HG02642 (cell line): Measurements from ENCODE around the gene SLC10A7.

Source experiments
- ATAC-seq: cut with Tn5 transposase; IDR thresholded peaks from one replicate; pipeline ENCODE4 v1.9.1; 2021; ENCODE audit warnings: mild to moderate bottlenecking; ENCODE audit not compliant: unreplicated experiment, poor library complexity

SLC10A7 gene, protein sequence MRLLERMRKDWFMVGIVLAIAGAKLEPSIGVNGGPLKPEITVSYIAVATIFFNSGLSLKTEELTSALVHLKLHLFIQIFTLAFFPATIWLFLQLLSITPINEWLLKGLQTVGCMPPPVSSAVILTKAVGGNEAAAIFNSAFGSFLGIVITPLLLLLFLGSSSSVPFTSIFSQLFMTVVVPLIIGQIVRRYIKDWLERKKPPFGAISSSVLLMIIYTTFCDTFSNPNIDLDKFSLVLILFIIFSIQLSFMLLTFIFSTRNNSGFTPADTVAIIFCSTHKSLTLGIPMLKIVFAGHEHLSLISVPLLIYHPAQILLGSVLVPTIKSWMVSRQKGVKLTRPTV

DNA sequence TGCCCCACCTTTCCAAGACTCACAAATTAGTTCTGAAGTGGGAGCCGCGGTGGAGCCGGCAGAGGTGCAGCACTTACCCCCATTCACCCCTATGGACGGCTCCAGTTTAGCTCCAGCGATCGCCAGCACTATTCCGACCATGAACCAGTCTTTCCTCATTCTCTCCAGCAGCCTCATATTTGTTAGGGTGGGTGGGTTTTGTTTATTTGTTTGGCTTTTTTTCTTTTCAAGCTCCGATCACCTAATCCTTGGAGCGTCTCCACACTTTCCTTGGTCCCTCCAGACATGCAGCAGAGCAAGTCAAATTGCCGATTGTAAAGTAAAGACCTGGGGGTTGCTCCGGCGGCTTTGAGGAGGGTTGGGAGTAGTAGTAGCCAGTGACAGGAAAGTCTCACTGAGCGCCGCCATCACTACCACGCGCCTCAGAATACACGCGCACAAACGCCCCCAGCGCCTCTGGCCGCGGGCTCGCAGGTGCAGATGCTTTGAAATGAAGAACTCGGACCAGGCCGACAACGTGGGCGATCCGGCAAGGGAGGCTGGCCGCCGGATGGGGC is at the start of gene SLC10A7:
Gene SLC10A7 (minus strand): TSS at position 400 of the 557 bp plus-strand sequence. CDS start 223 bp downstream, at position 177.
- ATAC-seq = peak; percentile 89

DNA sequence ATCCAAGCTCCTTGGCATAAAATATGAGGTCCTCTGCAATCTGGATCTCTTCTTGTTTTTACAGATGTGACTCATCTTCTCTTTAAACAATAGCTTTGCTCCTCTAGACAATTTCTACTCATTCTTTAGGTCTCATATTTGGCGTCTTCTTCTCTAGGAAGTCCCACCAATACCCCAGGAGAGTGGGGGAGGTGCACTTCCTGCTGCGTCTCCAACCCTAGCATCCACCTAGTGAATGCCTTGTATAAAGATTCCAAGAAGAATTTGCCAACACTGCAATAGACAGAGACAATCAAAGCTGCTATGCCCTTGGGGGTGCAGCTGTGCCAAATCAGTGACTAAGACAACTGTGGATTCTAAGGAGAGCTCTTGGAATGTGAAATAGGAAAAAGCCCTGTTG is 45.7 kb upstream of the SLC10A7 start:
- no peak for ATAC-seq

DNA sequence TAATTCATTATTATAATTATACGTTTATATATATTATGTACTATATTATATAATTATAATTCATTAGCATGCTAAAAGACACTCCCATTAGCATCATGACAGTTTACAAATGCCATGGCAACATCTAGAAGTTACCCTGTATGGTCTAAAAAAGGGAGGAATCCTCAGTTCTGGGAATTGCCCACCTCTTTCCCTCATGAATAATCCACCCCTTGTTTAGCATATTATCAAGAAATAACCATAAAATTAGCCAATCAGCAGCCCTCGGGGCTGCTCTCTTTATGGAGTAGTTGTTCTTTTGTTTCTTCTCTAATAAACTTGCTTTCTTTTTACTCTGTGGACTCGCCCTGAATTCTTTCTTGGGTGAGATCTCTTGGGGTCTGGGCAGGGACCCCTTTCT is 42.8 kb upstream of the SLC10A7 start:
- no peak for ATAC-seq

DNA sequence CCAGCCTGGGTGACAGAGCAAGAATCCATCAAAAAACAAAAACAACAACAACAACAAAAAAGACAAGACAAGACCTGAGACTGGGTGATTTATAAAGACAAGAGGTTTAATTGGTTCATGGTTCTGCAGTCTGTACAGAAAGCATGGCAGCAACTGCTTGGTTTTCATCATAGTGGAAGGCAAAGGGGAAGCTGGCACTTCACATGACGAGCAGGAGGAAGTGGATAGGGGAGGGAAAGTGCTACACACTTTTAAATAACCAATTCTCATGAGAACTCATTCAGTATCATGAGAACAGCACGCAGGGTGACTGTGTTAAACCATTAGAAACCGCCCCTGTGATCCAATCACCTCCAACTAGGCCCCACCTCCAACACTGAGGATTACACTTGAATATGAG is 28.4 kb upstream of the SLC10A7 start:
- no peak for ATAC-seq

DNA sequence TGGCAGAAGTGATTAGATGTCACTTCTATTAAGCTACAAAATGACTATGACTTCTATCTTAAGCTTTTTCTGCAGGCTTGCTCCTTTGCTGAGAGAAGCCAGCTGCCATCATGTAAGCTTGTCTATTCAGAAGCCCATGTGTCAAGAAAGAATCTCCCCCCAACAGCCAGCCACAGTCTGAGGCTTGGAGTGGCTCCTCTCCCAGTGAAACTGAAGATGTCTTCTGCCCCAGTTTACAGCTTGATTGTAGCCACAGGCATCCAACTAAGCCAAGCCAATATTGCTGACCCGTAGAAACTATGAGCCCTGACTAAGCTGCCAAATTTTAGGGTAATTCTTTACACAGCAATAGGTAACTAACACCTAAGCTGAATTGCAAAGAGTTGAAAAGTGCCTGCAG is 26.7 kb upstream of the SLC10A7 start:
- ATAC-seq = no peak

DNA sequence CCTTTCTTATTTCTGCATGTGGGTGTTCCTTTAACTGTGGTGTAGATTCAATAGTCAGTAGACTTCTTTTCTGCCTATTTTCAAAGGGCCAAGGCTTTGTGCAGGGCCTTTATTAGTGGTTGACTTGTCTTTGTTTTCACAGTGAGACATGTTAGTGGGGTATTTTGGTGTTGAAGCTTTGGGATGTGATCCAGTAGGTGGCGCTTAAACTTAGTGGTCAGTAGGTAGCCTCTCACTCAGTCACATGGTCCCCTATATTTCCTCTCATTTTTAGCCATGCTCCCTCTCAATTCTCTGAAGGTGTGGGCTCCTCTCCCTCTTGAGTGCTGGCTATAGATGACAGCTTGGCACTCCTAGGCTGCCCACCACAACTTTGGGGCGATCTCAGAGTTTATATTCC is 23.4 kb upstream of the SLC10A7 start:
- ATAC-seq = no peak

DNA sequence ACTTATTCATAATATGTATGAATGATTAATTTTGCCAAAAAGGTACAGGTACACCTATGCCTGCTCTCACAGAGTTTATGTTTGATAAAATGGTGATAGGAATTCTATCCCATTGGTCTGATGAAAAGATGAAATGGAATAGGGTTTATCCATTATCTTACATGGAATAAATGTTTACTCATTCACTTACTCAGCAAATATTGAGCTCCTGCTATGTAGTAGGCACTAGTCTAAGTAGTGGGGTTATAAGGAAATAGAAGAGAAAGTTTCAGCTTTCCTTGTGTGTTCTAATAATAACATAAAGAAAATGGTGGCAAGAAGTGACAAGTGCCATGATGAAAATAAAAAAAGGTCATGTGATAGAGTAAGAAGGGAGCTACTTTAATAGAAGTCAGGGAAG is 12.4 kb upstream of the SLC10A7 start:
- no peak for ATAC-seq

DNA sequence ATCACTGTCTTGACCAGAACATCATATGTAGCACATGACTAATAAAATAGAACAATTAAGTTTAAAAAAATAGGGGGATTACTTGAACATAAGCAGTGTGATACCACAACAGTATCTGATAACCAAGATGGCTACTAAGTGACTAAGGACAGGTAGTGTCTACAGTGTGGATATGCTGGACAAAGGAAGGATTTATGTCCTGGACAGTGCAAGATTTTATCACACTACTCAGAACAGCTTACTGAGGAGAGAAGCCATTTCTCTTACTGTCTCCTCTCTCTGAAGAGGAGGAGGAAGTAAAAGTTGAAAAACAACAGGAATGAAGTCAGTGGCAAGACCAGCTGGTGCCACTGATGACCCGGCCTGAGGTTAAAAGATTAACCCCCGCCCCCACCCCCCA is 4.0 kb upstream of the SLC10A7 start:
- no peak for ATAC-seq

DNA sequence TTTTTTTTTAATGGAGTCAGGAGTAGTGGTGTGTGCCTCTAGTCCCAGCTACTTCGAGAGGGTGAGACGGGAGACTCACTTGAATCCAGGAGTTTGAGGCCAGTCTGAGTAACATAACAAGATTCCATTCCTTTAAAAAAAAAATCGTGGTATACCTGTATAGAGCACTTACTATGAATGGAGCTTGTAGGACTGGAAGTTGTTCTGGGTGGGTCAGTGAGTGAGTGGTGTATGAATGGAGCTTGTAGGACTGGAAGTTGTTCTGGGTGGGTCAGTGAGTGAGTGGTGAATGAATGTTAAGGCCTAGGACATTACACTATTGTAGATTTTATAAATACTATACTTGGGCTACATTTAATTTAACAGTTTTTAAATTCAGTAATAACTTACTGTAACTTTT is 2.9 kb upstream of the SLC10A7 start:
- ATAC-seq = no peak

DNA sequence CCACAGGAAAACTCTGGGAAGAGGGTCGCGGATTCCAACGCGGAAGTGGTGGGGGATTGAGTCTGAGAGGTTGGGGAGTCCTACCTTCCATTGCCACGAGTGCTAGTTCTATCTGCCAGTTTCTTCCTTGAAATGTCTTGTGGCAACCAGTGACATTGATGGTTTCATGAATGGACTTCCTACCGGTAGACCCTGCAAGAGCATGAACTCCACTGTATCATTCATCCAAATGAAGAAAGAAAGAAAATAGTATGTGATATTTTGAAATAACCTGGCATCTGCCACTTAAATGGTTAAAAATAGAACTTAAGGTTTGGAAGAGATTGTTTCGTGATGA is 1.1 kb upstream of the SLC10A7 start:
- peak; percentile 14 for ATAC-seq

DNA sequence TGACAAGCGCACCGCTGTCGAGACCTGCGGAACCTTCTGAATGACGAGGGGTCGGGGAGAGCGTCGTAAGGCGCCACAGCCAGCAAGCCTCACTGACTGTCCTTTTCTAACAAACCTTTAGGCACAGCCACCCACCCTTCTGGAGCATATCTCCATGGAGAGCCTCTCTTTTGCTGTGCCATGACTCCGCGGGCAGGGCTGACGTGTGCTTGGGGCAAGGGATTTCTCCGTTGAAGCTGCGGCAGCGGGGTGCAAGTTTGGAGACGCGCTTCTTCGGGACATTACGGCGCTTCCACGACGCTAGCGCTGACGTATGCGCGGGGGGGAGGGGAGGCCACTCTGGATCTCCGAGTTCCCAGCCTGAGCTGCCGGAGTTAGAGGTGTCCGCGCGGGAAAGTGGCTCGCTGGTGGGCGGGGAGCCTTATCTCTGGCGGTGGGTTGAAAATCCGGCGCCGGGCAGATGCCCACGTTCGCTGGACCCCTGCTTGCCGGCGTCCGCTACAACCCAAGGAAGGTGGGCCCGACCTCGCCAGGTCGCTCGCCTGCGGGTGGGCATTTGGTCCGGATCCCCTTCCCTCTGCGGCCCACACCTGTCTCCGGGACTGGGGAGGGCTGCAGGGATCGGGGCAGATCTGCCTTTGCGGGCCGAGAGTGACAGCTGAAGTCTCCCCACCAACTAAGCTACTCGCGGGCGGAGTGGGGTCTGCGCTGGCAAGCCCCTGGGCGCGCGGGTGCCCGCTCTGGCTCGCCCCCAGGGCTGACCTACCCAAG is 543 bp upstream of the SLC10A7 start:
- peak; percentile 91 for ATAC-seq

DNA sequence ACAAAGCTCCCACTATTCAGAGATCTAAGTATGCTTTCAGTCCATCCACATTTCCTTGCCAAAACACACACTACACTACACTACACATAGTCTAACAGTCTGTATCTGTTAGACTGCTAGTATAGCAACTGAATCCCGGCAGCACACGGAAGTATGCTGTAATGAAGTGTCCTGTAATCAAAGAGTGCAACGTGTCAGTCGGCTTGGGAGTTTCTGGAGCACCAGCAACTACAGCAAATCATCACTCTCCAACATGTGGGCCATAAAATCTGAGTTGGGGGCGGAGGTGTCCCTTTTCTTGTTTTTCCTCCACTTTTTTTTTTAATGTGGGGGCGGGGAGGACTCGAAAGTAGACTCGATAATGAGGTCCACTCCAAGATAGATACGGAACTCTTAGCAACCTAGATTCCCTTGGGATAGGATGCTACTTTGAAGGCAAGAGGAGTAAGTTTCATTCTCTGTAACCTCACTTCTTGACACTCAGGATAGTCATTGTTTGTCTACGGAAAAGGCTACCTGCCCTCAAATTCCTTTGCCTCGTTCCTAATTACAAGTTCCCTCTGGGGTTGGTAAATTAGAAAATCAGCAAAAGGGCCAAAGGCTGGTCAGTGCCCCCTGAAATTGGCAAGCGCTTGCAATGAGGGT is 722 bp downstream of the SLC10A7 start:
- ATAC-seq = peak; percentile 27

DNA sequence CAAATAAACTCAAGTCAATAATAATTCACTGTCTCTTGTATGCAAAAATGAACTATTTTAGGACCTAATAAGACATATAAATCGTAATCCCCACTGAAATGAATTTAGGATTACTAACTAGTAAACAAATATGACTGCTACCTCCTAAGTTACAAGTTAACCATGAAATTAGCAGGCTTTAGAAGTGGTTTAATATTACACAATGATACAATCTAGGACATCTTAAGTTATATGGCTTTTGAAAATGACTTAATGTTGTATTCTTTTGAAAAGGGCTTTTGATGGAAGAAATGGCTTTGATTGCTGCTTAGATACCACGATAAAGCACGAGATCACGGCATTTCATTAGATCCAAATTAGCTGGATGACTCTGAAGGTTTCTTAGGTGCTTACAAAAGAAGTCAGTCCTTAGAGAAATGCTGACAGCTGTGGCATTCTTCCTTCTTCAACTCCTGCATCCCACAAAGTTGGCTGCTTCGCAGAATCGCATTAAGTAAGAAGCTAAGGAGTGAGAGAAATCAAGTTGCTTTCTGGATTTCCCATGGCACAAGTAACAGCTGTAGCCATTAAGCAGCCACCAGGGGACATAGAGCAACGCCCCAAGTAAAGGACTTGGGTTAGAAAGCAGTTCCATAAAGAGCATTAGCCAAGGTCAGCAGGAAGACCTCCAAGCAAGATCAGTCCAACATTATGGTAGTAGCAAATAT is 6.9 kb downstream of the SLC10A7 start:
- ATAC-seq = no peak

DNA sequence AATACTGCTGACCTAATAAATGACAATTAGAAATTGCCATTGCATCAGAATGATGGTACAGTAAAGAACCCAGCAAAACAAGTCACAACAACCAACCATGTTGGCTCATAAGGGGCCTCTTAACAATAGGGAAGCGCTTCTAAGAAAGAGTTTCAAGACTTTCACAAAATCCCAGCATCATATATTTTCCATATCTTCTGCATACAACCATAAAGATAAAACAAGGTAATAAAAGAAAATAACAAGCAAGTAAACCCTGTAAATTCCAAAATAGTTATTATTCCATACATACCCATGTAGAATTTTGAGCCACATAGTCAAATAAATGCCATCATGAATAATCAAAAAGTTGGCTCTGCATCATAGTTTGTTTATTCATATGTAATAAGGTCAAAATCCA is 8.2 kb downstream of the SLC10A7 start:
- ATAC-seq = no peak

DNA sequence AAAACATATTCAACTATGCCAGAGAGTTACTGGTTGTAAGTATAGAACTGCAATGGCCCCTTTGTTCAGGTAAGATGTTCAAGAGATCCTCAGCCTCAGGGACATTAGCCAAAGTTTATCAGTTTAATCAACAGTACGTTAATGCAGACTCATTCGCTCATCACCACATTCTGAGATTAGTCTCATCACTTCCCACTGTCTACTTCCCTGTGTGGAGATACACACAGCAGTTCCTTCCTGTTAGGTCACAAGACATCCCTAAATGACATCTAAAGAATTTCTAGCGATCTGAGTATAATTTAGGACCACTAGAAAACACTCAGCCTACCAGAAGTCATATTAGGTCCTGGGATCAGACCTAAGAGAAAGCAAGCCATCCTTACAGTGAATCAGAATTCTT is 10.4 kb downstream of the SLC10A7 start:
- no peak for ATAC-seq

DNA sequence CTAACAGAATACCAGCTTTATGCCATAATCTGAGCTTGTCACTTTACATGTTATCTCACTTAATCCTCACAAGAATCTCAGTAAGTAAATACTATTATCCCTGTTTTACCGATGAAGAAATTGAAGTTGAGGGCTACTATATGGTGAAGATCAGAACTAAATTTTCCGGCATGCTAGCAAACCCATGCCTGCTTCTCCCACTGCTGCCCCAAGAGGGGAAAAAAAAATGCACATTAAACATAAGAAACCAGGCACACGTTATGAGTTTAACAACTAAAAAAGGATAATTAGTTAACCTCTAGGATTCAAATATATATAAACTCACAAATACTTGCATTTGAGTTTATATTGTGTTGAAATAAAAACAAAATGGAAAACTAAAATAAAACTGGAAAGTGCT is 10.8 kb downstream of the SLC10A7 start:
- no peak for ATAC-seq

DNA sequence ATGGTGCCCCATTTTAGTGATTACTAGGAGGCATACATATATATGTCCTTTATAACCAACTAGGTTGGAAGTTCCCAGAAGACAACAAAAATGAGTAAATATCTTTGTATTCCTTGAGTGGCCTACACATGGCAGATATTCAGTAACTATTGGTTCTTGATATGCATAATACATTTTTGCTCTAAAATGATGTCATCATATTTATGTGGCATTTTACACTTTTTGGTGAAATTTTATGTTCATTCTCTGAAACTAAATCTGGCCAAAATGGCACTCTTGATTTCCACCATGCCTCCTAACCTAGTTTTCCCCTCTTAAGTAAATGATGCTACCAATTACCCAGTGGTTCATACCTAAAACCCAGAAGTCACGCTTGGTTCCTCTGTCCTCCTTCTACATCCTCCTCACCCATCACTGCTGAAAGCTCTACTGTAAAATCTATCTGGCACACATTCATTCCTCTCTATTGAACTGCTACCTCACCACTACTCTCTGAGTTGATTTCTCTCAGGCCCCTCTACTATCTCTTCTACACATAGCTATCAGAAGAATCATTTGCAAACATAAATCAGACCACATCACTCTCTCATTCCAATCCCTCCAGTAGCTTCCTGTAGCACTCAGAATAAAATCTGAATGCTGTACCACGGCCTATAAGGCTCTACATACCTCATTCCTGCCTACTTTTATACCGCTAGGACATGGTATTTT is 13.4 kb downstream of the SLC10A7 start:
- no peak for ATAC-seq

DNA sequence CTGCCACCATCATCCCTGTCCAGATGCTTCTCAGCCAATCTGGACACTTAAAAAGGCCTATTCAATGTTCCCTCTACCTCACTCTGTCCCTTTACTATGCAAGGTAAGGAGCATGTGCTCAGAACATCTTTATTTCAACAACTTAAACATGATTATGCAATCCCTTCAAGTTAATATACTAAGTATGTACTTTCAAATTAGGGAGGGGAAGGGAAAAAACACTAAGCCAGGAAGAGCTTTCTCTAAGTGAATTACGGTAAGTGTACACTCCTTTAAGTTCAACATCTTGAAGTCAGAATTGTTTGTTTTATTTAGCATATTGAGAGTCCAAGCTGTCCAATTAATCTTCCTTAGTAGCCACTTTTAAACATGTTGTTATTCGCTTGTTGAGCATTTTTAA is 14.1 kb downstream of the SLC10A7 start:
- ATAC-seq = no peak

DNA sequence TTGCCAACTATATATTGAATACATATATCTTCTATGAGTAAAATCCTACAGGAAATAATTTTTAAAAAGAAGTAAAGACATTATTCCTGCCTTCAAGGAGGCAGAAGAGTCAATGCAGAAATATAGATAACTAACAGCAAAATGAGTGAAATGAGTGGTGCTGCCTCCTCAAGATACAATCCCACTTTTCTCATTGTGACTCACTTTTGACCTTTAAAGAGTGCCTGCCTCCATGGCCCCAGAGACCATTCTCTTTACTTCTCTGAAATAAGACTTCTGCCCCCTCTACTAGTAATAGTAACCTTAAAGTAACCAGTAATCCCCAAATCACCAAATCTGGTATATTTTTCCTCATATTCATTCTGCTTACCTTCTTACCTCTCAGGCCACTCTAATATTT is 15.5 kb downstream of the SLC10A7 start:
- no peak for ATAC-seq

DNA sequence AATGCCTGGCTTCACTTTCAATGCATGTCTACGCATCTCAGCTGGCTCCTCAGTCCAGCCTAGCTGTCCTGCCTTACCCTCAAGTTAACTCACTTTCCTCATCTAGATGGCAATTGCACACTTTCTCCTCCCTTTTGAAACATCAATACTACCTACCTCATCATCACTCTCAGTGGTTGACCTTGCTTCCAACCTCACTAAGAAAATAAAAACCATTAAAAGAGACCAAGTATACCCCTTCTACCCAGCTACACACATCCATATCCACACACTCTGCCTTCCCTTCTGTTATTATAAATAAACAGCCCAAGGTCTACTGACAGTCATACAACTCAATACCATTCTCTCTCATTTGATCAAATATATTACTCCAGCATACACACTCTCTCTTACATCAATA is 21.5 kb downstream of the SLC10A7 start:
- no peak for ATAC-seq
